HG02970 (cell line): ENCODE data around the gene FGFBP2.

Experiments
- ATAC-seq: cut with Tn5 transposase; IDR thresholded peaks from one replicate; pipeline ENCODE4 v1.9.1; 2021; ENCODE audit warnings: mild to moderate bottlenecking, moderate library complexity, moderate number of reproducible peaks; ENCODE audit not compliant: unreplicated experiment, low FRiP score

The FGFBP2 gene

DNA sequence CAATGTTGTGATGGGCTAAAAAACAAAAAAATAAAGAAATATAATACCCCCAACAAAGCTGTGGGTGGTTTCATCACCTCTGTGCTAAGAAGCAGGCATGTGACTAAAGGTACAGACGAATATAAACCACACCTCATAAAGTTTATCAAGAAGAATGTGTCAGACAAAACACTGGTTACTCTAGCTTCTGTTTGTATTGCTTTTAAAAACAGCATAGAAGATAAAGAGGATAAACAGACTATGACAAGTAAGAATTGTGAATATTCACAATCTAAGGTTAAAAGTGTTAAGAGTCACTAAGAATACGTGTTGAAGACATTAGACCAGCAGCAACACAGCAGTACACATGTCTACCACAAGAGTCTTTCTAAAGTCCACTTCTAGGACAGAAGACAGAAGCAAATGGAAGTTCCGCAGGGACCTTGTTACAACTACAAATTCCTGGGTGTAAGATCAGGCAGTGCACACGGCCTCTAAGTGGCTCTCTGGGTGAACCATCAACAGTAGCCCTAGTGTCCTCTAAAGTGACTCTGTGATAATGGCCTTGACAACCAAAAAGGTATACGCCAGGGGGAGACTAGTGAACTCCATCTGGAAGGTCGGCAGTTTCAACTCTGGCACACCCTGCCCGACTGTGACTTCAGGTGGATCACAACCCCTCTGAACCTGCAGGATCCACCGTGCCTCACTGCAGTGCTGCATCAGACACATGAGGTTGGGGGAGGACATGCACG lies 8.3 kb upstream of the FGFBP2 start:
- no peak for ATAC-seq

DNA sequence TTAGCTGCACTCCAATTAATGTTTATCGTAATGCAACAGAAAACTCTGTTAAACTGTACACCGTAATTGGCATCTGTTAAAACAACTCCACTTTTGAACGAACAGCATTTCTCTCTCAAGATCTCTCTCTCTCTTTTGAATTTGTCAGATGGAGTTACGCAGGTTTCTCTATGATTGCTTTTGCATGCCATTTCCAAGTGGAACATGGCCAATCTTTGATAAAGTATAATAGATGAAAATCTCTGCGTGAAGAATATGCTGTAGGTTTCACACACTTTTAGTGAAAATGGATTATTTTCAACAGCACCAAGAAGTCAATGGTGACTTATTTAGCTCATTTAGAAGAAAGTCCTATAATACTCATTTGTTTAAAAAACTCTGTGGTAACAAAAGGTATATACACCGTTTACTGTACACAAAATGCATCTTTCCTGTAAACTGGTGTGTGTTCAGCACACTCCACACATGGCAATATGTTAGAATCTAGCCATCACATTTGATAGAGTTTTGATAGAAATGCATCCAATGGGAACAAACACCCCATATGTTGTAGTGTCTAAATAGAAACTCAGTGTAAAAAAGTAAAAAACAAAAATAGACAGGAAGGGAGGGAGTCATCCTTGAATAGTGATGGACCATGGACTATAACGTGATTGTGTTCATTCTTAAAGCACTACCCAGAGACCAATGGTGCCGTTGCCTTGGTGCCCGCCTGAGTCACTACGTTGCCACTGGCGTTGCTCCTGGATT lies 5.8 kb upstream of the FGFBP2 start:
- ATAC-seq, result no peak

DNA sequence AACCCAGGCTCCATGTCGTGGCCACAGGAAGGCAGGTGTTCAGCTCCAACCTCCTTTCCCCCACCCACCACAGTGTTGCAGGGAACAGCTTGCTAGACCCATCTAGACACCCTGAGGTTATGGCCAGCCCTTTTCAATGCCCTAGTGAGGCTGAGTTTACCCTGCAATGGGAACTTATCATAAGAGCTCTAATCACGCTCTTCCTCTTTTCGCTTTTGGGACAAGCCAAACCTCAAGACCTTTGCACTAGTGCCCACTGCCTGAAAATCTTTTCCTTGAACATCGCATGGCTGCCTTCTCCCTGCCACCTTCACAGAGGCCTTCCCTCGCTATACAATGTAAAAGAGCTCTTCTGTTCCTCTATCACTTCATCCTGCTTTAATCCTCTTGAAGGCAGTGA lies 2.4 kb upstream of the FGFBP2 start:
- no peak for ATAC-seq

DNA sequence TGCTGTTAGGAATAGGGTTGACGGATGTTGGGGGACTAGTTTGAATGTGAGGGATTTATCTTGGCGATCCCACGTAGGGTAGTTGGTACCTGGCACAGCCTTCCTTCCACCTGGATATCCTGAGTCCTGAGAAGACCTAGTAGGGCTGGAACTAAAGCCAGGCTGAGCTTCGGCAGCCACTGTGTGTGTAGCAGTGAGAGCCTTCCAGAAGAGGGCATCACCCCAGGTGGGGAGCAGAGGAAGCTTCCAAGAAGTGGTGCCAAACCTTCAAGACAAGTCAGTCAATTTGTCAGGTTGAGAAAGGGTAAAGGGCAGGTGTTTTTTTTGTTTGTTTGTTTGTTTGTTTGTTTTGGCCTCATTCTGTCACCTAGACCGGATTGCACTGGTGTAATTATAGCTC lies 1.2 kb upstream of the FGFBP2 start:
- ATAC-seq, result no peak

DNA sequence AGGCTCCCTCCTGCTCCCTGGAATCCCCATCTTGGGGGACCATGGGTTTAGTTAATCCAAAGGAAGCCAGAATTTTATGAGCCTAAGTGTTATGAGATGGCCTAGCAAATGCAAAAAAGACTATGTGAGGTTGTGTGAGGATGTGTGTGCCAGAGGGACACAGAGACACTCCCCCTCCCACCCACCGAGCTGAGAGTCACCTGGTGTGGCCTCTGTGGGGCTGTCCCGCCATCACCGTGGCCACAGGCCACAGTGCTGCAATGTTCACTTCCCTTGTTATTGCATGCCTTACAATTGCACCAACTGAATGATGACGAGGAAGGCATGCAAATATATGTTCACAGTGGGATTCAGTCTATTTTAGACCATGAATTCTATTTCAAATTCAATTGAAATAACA lies 601 bp upstream of the FGFBP2 start:
- ATAC-seq, result peak; percentile 73

DNA sequence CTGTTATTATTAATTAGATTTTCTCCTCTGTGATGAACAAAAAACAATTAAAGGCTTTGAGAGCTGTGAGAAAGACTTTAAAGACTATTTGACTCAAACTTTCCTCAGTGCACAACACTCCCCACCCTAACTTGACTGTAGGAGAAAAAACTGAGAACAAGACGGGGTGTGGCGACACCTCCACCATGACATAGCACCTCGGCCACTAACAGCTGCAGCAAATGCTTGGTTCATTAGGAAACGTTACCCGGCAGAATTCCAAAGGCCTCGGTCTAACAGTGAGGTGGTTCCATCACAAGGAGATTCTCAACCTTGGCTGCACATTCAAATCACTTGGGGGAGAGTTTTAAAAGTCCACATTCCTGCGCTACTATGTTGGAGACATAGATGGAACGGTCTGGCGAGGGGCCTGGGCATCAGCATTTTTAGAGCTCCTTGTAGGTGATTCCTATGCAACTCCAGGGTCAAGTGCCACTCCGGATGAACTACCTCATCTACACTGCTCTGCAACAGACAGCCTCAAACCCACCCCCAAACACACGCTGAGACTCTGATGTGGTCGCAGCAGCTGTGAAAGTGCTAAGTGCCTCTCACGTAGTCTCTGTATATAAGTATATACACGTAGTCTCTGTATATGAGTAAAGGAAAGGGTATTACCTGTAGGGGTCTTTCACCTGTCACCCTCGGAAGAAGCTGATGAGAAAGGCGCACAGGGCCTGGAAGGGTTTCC lies 1.0 kb downstream of the FGFBP2 start:
- ATAC-seq, result no peak

DNA sequence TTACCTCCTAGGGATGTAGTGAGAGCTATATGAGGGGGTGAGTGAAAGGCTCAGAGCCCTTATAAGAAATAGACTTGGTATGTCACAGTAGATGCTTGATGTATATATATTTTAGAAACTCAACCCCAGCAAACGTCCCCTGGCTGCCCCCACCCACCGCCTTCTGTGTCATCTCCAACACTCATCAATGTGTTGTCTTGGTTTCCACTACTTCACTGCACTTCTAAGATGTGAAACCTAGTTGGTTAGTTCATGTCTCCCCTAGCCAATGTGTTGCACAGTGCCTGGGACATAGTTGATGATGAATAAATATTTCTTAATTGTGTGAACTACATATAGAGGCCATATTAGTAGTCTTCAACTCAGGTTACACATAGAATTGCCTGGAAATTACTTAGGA lies 4.4 kb downstream of the FGFBP2 start:
- ATAC-seq, result no peak

- peak; percentile 84 for ATAC-seq
Measured at GRCh38 chr4:15956179-15956850, 6.7 kb downstream of the FGFBP2 start.

DNA sequence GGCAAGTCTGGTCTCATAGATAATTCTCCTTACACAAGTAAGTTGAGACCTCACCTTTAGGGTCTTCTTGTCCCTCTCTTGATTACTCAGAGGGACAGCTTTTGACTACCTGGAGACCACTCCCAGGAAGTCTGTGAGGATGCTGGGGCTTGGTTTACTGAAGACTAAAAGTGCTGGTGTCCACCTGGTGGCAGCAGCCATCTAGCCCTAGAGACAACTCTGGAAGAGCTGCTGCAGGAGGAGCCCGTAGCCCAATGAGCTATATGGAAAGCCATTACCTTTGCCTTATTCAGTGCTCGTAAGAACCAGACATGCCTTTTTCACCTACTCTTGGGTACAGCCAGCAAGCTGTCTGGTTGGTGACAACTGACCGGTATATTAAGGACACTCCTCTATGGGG lies 7.3 kb downstream of the FGFBP2 start:
- no peak for ATAC-seq

- ATAC-seq, result no peak
Measured at GRCh38 chr4:15953625-15954024, 9.3 kb downstream of the FGFBP2 start.

DNA sequence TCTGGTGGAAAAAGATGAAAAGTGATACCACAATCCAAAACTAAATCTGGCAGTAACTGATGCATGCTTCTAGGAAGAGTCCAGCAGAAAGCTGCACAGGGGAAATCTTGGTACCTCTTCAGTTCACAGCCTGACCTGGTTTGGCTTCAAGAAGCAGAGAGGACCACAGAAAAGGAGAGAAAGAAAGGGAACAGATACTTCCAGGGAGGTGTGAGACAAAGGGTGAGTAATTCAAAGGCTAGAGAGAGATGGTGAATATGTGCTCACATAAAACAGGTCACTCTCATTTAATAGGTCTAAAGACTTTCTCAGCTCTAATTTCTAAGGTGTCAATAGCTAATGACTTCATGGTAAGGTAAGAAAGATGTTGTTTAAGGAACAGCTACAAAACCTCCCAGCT lies 11.2 kb downstream of the FGFBP2 start:
- no peak for ATAC-seq

DNA sequence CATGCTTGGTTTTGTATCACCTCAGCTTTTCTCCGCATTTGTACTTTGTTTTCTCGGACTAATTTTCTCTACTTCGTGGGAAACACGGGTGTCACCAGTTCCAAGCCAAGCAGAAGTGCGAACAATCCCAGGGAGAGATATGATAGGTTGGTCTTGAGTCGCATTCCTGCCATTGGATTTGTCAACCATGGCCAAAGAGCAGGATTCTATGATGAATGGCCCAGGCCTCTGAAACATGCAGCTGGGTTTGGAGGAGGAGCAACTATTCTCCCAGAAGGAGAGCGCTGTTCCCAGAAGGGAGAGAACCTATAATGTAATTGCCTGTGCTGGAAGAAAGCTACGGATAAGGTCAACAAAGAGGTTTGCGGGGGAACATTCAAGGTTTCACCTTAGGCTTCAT lies 14.1 kb downstream of the FGFBP2 start:
- no peak for ATAC-seq

GRCh38 chr4:15947684-15948083 lies 15.3 kb downstream of the FGFBP2 start:
- no peak for ATAC-seq

DNA sequence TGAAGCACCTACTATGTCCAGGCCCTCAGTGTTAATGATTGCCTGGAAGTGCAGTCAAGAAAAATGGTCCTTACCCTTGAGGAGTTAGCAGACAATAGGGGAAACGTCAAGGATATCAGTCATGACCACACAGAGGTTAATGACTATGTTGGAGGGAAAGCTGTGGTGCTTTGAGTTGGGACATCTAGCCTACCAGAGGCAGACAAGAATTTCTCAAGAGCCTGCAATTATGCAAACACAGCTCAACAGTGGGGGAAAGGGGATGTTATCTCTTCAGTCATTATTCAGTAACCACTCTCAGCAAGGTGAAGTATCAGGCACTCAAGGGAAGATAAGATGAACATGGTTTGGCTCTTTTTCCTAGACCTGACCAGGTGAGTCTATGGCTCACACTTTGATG lies 17.5 kb downstream of the FGFBP2 start:
- no peak for ATAC-seq

GRCh38 chr4:15944895-15945294 lies 18.1 kb downstream of the FGFBP2 start:
- no peak for ATAC-seq

- ATAC-seq, result no peak
Measured at GRCh38 chr4:15942283-15942682, 20.7 kb downstream of the FGFBP2 start.

GRCh38 chr4:15938640-15939039 lies 24.3 kb downstream of the FGFBP2 start, which contains the start of gene FGFBP1:
Gene FGFBP1 (minus strand): TSS chr4:15938740. CDS start chr4:15936632, 2,108 bp downstream.
- no peak for ATAC-seq

GRCh38 chr4:15938182-15938581 lies 24.8 kb downstream of the FGFBP2 start:
- no peak for ATAC-seq

DNA sequence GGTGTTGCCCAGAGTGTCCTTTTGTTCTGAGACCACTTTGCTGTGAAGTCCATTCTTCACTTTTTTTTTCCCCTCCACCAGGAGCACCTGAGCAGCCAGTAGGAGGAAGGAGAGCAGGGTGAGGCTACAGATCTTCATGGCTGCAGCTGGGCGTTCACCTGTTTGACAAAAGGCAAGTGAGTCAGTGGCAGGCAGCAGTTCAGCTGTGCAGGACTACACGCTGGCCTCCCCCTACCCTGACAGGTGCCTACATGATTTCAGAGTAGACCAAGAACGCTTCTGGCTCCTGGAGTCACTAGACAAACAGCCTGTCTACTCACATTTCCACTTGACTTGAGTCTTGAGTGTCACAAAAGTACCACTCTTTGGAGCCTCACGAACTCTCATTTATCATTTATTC lies 26.5 kb downstream of the FGFBP2 start:
- ATAC-seq, result no peak

DNA sequence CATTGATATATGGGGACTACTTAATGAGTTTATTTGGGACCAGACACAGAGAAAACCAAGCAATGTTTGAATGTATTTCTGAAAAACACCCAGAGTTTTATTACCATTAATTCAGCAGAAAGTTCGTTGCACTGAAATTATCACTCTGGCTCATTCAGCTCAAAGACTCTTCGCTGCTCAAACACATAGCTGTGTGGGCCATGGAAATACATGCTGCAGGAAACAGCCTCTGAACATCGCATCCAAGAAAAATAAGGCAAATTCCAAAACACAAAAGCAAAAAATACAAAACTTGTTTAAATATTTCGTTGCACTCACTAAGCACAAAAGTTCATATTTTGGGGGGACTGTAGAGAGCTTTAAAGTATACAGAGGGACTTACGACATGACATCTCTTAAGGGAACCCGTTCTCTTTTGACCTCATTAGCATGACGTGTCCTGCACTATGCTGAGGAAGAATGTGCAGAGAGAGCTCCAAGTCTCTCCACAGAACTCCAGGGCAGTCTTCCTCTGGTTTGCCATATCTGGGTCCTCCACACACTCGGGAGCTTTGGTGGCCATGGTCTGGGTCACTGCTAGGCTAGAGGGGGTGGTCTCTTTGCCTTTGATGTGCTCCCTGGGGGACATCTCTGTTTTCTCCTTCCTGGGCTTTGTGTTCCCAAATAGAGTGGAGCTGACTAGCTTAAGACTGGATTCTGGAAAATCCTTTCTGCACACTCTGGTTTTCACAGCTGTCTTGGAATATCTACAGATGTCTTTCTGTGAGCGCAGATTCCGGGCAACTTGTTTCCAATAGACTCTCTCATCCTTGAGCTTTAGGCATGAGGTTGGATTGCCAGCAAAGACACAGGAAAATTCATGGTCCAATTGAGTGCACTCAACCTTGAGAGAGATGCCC lies 27.2 kb downstream of the FGFBP2 start:
- ATAC-seq, result no peak
